OCI-LY1 (cell line): Measurements from ENCODE around the gene KIR2DL1.
"Not testable (repeated sequence)": the region's sequence is repeated elsewhere in the genome, so short reads cannot be mapped to it uniquely, and the experiment has no call there.

Experiments
- H2AFZ ChIP-seq: fragments of 200-600 bp; sonication (generic), shearing (Covaris generic); 2 replicates; pipeline ENCODE4 v1.6.0; 2014; ENCODE audit warnings: antibody characterized with exemption, mild to moderate bottlenecking, low read length
- H3F3A ChIP-seq: fragments of 200-600 bp; sonication (generic), shearing (Covaris generic); 2 replicates; pipeline ENCODE4 v1.6.0; 2014; ENCODE audit warnings: mild to moderate bottlenecking, antibody characterized with exemption, low read length, moderate library complexity; ENCODE audit not compliant: insufficient read depth
- H3K27ac ChIP-seq: fragments of 200-600 bp; sonication (generic); 2 replicates; pipeline ENCODE4 v1.5.1; 2014; ENCODE audit warnings: low read length, mixed run types, mild to moderate bottlenecking, low read depth; ENCODE audit not compliant: poor library complexity, severe bottlenecking
- H3K27me3 ChIP-seq: fragments of 200-600 bp; sonication (generic); 2 replicates; pipeline ENCODE4 v1.6.0; 2014; ENCODE audit warnings: antibody characterized with exemption, mild to moderate bottlenecking, low read length, moderate library complexity; ENCODE audit not compliant: insufficient read depth
- H3K36me3 ChIP-seq: fragments of 200-600 bp; sonication (generic); 2 replicates; pipeline ENCODE4 v1.6.1; 2014; ENCODE audit warnings: mild to moderate bottlenecking, antibody characterized with exemption, low read length, moderate library complexity, mixed read lengths; ENCODE audit not compliant: insufficient read depth
- H3K4me1 ChIP-seq: fragments of 200-600 bp; sonication (generic); 2 replicates; pipeline ENCODE4 v1.5.1; 2014; ENCODE audit warnings: mild to moderate bottlenecking, low read length, moderate library complexity; ENCODE audit not compliant: insufficient read depth, severe bottlenecking
- H3K4me2 ChIP-seq: fragments of 200-600 bp; sonication (generic), shearing (Covaris generic); 2 replicates; pipeline ENCODE4 v1.6.1; 2014; ENCODE audit warnings: low read length
- H3K4me3 ChIP-seq: fragments of 200-600 bp; sonication (generic); 2 replicates; pipeline ENCODE4 v1.5.1; 2014; ENCODE audit warnings: low read length, low read depth, mild to moderate bottlenecking, mixed read lengths; ENCODE audit not compliant: poor library complexity, severe bottlenecking
- H3K79me2 ChIP-seq: fragments of 200-600 bp; shearing (Covaris generic); 2 replicates; pipeline ENCODE4 v1.6.1; 2016; ENCODE audit warnings: mixed run types, low read length, mixed read lengths; ENCODE audit not compliant: insufficient read depth
- H3K9ac ChIP-seq: fragments of 200-600 bp; sonication (generic), shearing (Covaris generic); 2 replicates; pipeline ENCODE4 v1.6.1; 2014; ENCODE audit warnings: mild to moderate bottlenecking, low read length, mixed read lengths
- H3K9me2 ChIP-seq: fragments of 200-600 bp; sonication (generic), shearing (Covaris generic); 2 replicates; pipeline ENCODE4 v1.6.1; 2014; ENCODE audit warnings: low read depth, mild to moderate bottlenecking, low read length, mixed read lengths
- H3K9me3 ChIP-seq: fragments of 200-600 bp; shearing (Covaris generic); 2 replicates; pipeline ENCODE4 v1.6.1; 2014; ENCODE audit warnings: low read length, mixed read lengths
- H4K20me1 ChIP-seq: fragments of 200-600 bp; sonication (generic), shearing (Covaris generic); 2 replicates; pipeline ENCODE4 v1.6.0; 2016; ENCODE audit warnings: mild to moderate bottlenecking, low read length; ENCODE audit not compliant: insufficient read depth
- EZH2 ChIP-seq: fragments of 200-600 bp; sonication (generic), shearing (Covaris generic); IDR thresholded peaks from 2 replicates; pipeline ENCODE4 v1.8.0; 2017; ENCODE audit warnings: borderline replicate concordance, mixed run types, mild to moderate bottlenecking, antibody characterized with exemption, low read length, moderate library complexity, mixed read lengths
- TF ChIP-seq, protein P1 (sequence below): fragments of 200-600 bp; sonication (generic), shearing (Covaris generic); IDR thresholded peaks from 2 replicates; pipeline ENCODE4 v1.5.1; 2017; ENCODE audit warnings: mild to moderate bottlenecking, antibody characterized with exemption, low read length, moderate library complexity, mixed read lengths

Gene KIR2DL1

DNA sequence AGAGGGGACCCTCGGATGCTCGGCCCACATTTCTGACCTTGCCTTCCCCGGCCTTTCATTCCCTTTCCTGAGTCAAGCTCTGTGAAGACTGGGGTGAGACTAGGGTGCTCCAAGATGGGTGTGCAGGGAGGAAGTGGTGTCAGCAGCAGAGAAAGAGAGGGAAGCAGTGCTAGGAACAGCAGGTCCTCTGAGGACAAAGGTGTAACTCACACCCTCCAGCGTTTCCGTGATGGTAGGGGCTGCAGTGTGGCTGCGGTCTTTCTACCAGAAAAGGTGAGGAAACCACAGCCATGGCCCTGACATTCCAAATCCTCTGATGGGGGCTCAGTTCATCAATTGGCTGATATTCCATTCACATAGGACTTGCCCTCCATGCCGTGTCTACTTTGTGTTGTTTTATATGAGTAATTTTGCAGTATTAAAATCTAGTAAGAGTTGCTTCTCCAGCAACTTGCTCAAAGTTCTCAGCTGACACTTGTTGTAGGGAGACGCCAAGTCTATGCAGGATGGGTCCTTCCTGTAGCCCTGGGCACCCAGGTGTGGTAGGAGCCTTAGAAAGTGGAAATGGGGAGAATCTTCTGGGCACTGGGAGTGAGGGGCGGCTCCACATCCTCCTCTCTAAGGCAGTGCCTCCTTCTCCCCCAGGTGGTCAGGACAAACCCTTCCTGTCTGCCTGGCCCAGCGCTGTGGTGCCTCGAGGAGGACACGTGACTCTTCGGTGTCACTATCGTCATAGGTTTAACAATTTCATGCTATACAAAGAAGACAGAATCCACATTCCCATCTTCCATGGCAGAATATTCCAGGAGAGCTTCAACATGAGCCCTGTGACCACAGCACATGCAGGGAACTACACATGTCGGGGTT, 48.3 kb downstream of the KIR2DL1 start:
- H3K27me3 ChIP-seq = no peaks in the 10 kb centered on the region
- H2AFZ ChIP-seq = no peak overlapping the region
- H3K9ac ChIP-seq = no peak overlapping the region
- TF ChIP-seq, protein P1, sequence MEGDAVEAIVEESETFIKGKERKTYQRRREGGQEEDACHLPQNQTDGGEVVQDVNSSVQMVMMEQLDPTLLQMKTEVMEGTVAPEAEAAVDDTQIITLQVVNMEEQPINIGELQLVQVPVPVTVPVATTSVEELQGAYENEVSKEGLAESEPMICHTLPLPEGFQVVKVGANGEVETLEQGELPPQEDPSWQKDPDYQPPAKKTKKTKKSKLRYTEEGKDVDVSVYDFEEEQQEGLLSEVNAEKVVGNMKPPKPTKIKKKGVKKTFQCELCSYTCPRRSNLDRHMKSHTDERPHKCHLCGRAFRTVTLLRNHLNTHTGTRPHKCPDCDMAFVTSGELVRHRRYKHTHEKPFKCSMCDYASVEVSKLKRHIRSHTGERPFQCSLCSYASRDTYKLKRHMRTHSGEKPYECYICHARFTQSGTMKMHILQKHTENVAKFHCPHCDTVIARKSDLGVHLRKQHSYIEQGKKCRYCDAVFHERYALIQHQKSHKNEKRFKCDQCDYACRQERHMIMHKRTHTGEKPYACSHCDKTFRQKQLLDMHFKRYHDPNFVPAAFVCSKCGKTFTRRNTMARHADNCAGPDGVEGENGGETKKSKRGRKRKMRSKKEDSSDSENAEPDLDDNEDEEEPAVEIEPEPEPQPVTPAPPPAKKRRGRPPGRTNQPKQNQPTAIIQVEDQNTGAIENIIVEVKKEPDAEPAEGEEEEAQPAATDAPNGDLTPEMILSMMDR = no peak
- no peak for TF ChIP-seq EZH2
- H3K4me2 ChIP-seq = no peak overlapping the region
- no peaks in the 10 kb centered on the region for H3K9me3 ChIP-seq
- H3K79me2 ChIP-seq = no peaks in the 10 kb centered on the region
- H3K4me1 ChIP-seq = no peaks in the 10 kb centered on the region
- H3K4me3 ChIP-seq = no peak overlapping the region
- no peaks in the 10 kb centered on the region for H3K9me2 ChIP-seq
- no peaks in the 10 kb centered on the region for H3F3A ChIP-seq
- no peaks in the 10 kb centered on the region for H4K20me1 ChIP-seq
- H3K27ac ChIP-seq = no peak overlapping the region
- no peaks in the 10 kb centered on the region for H3K36me3 ChIP-seq

DNA sequence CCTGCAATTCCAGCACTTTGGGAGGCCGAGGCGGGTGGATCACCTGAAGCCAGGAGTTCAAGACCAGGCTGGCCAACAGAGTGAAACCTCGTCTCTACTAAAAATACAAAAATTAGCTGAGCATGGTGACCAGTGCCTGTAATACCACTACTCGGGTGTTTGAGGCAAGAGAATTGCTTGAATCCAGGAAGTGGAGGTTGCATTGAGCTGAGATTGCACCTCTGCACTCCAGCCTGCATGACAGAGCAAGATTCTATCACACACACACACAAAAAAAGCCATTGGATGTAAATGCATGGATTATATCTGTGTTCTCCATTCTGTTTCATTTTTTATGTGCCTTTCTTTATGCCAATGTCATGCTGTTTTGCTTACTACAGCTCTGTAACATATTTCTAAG, 54.8 kb downstream of the KIR2DL1 start:
- not testable (repeated sequence) for H3K4me1 ChIP-seq, H3K79me2 ChIP-seq, H3K4me3 ChIP-seq, H3F3A ChIP-seq, H3K36me3 ChIP-seq, H4K20me1 ChIP-seq, H2AFZ ChIP-seq, H3K4me2 ChIP-seq, H3K9me3 ChIP-seq, H3K27ac ChIP-seq, H3K27me3 ChIP-seq, H3K9me2 ChIP-seq, H3K9ac ChIP-seq

DNA sequence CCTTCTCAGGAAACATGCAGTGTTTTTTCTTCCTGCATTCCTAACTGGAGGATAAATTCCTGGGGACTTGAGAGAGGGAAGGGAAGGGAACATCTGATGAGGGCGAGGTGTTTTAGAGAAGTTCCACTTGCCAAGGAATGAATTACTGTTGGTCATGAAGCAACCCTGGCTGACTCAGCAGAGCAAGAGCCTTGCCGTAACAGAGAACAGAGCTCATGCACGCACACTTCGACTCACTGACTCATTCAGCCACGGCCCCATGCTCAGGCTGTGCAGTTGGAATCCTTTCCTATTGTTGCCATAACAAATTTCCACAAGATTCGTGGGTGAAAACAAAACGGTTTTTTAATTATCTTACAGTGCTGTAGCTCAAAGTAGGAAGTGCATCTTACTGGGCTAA, 55.7 kb downstream of the KIR2DL1 start:
- H2AFZ ChIP-seq, H3K4me3 ChIP-seq, H3K36me3 ChIP-seq, H3K27ac ChIP-seq, H4K20me1 ChIP-seq, H3K4me2 ChIP-seq, H3K27me3 ChIP-seq, H3K9me3 ChIP-seq, H3K9ac ChIP-seq, H3F3A ChIP-seq, H3K4me1 ChIP-seq, H3K79me2 ChIP-seq, H3K9me2 ChIP-seq: not testable (repeated sequence)

DNA sequence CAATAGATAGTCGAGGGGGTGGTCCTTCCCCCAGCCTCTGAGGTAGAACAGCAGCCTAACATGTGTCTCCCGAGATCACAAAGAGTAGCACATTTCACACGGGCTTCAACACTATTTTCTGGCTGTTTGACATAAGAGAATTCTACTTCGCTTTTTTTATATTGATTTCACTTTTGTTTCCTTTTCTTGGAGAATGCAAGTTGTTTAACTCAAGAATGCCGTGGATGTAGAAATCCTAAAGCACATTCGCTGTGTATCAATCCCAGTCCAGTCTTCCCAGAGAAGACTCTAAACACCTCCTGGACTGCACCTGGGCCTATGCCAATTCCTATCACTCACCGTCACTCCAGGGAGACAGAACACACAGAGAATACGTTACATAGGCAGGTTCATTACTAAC, 58.5 kb downstream of the KIR2DL1 start:
- not testable (repeated sequence) for H3K27me3 ChIP-seq, H3K9me2 ChIP-seq, H2AFZ ChIP-seq, H3K4me3 ChIP-seq, H3K27ac ChIP-seq, H3K79me2 ChIP-seq, H3K4me1 ChIP-seq, H3K36me3 ChIP-seq, H4K20me1 ChIP-seq, H3K4me2 ChIP-seq, H3K9me3 ChIP-seq, H3F3A ChIP-seq, H3K9ac ChIP-seq

DNA sequence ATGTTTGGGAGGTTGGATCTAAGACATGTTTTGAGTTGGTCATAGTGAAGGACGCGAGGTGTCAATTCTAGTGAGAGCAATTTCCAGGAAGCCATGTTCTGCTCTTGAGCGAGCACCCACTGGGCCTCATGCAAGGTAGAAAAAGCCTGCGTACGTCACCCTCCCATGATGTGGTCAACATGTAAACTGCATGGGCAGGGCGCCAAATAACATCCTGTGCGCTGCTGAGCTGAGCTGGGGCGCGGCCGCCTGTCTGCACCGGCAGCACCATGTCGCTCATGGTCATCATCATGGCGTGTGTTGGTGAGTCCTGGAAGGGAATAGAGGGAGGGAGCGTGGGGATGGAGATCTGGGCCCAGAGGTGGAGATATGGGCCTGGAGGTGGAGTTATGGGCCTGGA, 62.9 kb downstream of the KIR2DL1 start, which contains the start of gene KIR2DS4:
TSS of gene KIR2DS4 (plus strand) at position 181 of the 400 bp plus-strand sequence.
- not testable (repeated sequence) for H3K27me3 ChIP-seq, H3K9me3 ChIP-seq, H3K36me3 ChIP-seq, H3K79me2 ChIP-seq, H3K4me2 ChIP-seq, H3F3A ChIP-seq, H3K27ac ChIP-seq, H3K4me1 ChIP-seq, H4K20me1 ChIP-seq, H3K4me3 ChIP-seq, H3K9ac ChIP-seq, H2AFZ ChIP-seq, H3K9me2 ChIP-seq
